GM19324 (cell line): ENCODE results near the gene GTPBP1.

Source experiments
- ATAC-seq: cut with Tn5 transposase; IDR thresholded peaks from one replicate; pipeline ENCODE4 v1.9.1; 2021; ENCODE audit warnings: mild to moderate bottlenecking, moderate library complexity; ENCODE audit not compliant: unreplicated experiment, low FRiP score

Gene GTPBP1

GRCh38 chr22:38756711-38757463 lies 51.1 kb downstream of the GTPBP1 start:
- ATAC-seq, result no peak

- ATAC-seq, result no peak
Observed at GRCh38 chr22:38757464-38757757, 51.7 kb downstream of the GTPBP1 start.

- ATAC-seq, result no peak
Observed at GRCh38 chr22:38758276-38758945, 52.7 kb downstream of the GTPBP1 start.

- ATAC-seq, result no peak
Observed at GRCh38 chr22:38759005-38759404, 53.3 kb downstream of the GTPBP1 start.

DNA sequence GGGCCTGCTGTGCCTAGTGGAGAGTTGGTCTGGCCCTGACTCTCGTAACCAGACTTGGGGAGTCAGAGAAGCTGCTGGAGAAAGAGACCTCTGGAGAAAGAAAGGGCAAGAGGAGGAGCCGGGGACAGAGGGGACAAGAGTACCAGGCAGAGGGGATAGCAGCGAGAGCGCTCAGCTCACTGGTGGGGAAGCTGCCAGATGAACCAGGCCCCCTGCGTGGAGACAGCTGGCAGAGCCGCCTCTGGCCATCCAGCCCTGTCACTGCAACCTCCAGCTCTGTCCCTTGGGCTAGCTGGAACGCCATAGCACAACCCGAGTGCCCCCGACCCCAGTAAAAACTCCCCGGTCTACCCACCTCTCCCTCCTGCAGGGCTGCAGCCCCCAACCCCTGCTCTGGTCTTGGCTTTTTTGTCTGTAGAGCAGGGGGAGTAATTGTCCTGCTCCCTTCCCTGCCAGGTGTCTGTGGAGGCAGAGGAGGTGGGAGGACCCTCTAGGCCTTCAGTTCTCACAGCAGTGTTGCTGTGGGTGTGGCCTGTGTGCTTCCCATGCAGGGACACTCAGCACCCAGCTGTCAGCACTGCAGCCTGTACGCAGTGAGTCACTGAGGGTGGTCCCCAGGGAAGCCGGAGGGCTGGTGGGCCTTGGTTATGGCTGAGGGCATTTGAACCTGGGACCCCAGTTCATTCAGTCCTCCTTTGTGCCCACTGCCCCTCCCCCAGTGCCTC lies 54.9 kb downstream of the GTPBP1 start:
- ATAC-seq, result no peak

DNA sequence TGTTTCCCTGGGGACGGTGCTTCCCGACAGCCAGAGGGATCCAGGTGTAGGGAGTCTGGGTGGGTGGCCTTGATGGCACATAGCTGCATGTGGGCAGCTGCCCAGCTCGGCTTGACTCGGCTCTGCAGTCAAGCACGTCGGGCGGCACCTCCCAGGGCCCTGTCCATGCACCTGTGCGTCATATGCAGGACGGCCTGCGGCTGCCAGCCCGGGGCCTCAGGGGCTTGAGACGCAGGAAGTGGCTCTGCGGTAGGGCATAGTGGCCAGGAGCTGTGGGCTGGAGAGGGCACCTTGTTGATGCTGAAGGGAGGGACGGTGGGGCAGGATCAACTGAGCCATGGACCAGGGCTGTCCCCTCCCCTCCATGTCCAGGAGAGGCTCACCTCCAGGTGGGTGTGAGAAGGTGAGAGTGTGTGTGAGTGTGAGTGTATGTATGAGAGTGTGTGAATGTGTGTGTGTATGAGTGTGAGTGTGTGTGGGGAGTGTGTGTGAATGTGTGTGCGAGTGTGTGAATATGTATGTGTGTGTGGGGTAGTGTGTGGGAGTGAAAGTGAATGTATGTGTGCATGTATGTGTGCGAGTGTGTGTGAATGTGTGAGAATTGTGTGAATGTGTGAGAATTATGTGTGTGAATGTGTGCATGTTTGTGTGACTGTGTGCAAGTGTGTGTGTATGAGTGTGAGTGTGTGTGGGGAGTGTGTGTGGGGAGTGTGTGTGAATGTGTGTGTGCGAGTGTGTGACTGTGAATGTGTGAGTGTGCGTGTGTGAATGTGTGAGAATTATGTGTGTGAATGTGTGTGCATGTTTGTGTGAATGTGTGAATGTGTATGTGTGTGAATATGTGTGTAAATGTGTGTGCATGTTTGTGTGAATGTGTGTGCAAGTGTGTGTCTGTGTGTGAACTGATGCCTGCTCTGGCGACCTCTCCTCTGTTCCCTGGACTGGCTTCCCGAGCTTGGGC lies 55.7 kb downstream of the GTPBP1 start:
- no peak for ATAC-seq

DNA sequence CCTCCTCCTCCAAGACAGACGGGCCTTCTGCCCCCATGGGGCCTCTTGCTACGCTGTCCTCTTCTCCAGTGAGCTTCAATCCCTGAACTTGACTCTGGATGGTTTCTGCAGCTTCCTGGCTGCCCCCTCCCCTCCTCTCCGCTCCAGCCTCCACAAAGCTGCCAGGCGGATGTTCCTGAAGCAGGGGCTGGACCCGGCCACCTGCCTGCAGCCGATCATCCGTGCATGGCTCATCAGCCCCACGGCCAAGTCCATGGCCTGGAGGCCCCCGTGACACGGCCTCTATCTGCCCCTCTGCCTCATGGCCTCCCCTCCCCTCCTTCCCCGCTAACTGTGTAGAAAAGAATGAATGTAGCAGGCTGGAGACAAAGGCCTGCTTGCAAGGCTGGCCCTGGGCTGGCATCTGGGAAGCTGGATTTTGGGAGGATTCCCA lies 56.8 kb downstream of the GTPBP1 start:
- ATAC-seq, result no peak

- no peak for ATAC-seq
Observed at GRCh38 chr22:38766076-38766777, 60.5 kb downstream of the GTPBP1 start.

DNA sequence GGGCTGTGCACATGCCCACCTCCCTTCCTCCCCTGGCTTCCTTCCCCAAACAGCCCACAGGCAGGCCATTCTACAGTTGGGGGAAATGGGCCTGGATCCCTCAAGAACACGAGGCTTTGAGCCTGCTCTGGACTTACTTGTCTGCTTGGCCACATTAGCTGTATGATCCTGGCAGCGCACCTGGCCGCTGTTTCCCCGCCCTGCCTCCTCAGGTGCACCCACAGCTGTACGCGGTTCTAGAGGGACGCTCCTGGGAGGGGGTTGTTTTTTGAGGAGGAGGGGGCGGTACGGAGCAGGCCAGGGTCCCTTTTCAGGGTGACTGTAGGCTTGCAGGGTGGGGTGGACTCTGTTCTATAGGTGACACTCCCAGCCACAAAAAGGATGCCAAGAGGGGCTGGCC lies 61.6 kb downstream of the GTPBP1 start:
- no peak for ATAC-seq

- ATAC-seq, result no peak
Observed at GRCh38 chr22:38768036-38768435, 62.3 kb downstream of the GTPBP1 start.

GRCh38 chr22:38770257-38770949 lies 64.7 kb downstream of the GTPBP1 start:
- ATAC-seq, result no peak

- no peak for ATAC-seq
Observed at GRCh38 chr22:38772623-38772873, 66.8 kb downstream of the GTPBP1 start.

DNA sequence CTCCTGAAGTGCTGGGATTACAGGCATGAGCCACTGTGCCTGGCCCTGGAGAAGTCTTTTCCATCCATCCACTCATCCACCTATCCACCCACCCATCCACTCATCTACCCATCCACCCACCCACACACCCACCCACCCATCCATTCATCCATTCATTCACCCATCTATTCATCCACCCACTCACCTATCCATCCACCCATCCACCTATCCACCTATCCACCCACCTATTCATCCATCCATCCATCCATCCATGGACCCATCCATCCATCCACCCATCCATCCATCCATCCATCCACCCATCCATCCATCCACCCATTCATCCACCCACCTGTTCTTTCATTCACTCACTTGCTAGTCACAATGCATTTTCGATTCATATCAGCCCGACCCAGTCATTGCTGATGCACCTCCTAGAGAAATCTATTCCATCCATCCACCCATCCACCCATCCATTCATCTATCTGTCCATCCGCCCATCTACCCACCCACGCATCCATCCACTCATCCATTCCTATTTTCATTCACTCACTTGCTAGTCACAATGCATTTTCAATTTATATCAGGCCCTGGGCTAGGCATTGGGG lies 67.7 kb downstream of the GTPBP1 start:
- no peak for ATAC-seq

DNA sequence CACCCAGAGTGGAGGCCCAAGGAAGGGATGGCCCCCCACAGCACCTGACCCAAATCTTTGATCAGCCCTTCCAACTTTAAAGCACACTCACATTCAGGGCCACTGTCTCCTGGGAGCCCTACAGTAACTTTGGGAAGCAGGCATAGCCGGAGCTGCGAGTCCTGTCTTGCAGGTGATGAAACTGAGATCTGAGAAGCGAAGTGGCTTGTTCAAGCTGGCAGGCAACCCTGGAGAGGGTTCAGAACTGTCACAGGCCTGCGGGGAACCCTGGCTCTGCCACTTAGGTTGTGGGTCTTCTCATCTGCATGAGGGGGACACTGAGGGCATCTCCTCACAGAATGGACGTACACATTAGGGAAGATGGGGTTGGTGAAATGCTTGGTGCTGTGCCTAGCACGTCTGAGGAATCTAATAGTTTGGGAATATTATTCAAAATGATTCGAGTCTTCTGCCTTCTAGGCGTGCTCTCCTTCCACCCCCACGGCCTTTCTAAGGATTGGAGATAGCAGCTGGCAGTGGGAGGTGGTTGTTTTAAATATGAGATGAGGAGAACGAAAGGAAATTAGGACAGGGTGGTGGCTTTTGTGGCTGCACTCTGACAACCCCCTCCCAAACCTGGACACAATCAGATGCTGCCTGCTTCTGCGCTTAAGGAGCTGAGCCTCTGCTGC lies 68.9 kb downstream of the GTPBP1 start:
- ATAC-seq, result no peak

- no peak for ATAC-seq
Observed at GRCh38 chr22:38775656-38776055, 69.9 kb downstream of the GTPBP1 start.

DNA sequence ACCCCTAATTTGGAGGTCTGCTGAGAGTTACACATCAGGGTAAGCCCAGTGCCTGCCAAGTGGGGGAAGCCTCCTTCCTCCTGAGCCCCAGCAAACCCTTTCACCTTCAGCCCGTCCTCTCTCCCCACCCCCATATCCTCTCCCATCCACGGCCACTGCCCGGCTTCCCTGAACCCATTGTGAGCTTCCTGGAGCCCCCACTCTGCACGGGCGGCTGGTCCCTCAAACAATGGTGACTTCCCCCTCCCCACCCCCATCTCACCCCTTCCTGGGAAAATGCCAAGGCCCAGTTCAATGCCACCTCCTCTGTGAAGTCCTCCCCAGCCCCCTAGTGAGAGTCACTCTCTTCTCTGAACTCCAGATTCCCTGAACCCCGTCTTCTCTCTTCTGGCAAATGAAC lies 70.3 kb downstream of the GTPBP1 start:
- ATAC-seq, result no peak

- ATAC-seq, result no peak
Observed at GRCh38 chr22:38777087-38777671, 71.4 kb downstream of the GTPBP1 start.

DNA sequence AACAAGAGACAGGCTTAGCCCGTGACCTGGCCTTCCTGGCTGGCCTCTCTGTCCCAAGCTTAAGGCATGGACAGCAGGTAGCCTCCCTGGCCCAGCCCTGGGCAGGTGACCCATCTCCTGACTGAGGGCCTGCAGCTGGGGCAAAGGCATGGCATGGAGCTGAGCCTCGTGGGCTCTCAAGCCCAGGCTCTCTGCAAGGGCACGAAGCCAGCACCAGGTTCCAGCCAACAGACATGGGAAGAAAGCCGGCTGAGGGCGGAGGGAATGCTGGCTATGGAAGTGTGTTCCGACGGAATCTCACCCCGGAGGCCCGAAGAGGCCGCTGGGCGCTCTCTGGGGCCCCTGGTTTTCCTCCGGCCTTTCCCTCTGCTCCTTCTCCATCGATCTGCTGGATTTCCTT lies 75.3 kb downstream of the GTPBP1 start:
- ATAC-seq, result no peak
